ENCODE measurements around the gene KLC1.

The KLC1 gene

DNA sequence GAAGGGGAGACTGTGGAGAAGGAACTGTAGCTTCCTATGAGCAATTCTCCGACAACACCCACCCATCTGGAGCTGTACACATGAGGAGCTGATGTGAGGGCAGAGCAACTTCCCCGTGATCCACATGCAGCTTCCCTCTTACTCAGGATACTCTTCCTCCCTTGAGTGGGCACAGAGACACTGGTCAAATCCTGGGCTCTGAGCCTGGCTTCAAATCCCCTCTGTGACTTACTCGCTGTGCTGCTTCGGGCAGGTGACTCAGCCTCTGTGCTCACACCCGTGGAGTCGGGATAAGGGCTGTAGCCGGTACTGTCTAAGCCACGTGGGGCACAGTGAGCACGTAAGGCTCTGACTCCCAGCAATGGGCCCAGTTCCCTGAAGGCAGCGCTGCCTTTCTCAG lies 117.7 kb downstream of the KLC1 start:
- TF ChIP-seq NFIC (IDR thresholded peaks at IDR 0.05) (no peak), CREB1 (IDR thresholded peaks at IDR 0.05; ENCODE audit: low read depth) (no peak), RAD21 (IDR thresholded peaks at IDR 0.05; ENCODE audit: low read depth) (no peak), CEBPB (IDR thresholded peaks at IDR 0.05) (no peak), FOXM1 (IDR thresholded peaks at IDR 0.05; ENCODE audit: borderline replicate concordance, low read depth) (no peak), TEAD4 (IDR thresholded peaks at IDR 0.05) (no peak), TAF1 (IDR thresholded peaks at IDR 0.05; ENCODE audit: low read depth) (no peak), EGR1 (IDR thresholded peaks at IDR 0.05) (no peak), ZBTB7A (IDR thresholded peaks at IDR 0.05; ENCODE audit: low read depth) (no peak), USF1 (IDR thresholded peaks at IDR 0.05) (no peak), YY1 (IDR thresholded peaks at IDR 0.05; ENCODE audit: low read depth) (no peak), TCF12 (IDR thresholded peaks at IDR 0.05; ENCODE audit: low read depth) (no peak), EP300 (IDR thresholded peaks at IDR 0.05; ENCODE audit: borderline replicate concordance) (no peak)
- TF ChIP-seq, protein P1, sequence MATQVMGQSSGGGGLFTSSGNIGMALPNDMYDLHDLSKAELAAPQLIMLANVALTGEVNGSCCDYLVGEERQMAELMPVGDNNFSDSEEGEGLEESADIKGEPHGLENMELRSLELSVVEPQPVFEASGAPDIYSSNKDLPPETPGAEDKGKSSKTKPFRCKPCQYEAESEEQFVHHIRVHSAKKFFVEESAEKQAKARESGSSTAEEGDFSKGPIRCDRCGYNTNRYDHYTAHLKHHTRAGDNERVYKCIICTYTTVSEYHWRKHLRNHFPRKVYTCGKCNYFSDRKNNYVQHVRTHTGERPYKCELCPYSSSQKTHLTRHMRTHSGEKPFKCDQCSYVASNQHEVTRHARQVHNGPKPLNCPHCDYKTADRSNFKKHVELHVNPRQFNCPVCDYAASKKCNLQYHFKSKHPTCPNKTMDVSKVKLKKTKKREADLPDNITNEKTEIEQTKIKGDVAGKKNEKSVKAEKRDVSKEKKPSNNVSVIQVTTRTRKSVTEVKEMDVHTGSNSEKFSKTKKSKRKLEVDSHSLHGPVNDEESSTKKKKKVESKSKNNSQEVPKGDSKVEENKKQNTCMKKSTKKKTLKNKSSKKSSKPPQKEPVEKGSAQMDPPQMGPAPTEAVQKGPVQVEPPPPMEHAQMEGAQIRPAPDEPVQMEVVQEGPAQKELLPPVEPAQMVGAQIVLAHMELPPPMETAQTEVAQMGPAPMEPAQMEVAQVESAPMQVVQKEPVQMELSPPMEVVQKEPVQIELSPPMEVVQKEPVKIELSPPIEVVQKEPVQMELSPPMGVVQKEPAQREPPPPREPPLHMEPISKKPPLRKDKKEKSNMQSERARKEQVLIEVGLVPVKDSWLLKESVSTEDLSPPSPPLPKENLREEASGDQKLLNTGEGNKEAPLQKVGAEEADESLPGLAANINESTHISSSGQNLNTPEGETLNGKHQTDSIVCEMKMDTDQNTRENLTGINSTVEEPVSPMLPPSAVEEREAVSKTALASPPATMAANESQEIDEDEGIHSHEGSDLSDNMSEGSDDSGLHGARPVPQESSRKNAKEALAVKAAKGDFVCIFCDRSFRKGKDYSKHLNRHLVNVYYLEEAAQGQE (IDR thresholded peaks at IDR 0.05; ENCODE audit: low read depth), result no peak
- TF ChIP-seq, protein P2, sequence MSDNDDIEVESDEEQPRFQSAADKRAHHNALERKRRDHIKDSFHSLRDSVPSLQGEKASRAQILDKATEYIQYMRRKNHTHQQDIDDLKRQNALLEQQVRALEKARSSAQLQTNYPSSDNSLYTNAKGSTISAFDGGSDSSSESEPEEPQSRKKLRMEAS (IDR thresholded peaks at IDR 0.05), result no peak

GRCh38 chr14:103748534-103748857 lies 119.5 kb downstream of the KLC1 start:
- TF ChIP-seq, protein P2 (IDR thresholded peaks at IDR 0.05), result no peak
- TF ChIP-seq FOXM1 (IDR thresholded peaks at IDR 0.05; ENCODE audit: borderline replicate concordance, low read depth) (no peak), USF1 (IDR thresholded peaks at IDR 0.05) (no peak), TAF1 (IDR thresholded peaks at IDR 0.05; ENCODE audit: low read depth) (no peak), TEAD4 (IDR thresholded peaks at IDR 0.05) (no peak), ZBTB7A (IDR thresholded peaks at IDR 0.05; ENCODE audit: low read depth) (no peak)

DNA sequence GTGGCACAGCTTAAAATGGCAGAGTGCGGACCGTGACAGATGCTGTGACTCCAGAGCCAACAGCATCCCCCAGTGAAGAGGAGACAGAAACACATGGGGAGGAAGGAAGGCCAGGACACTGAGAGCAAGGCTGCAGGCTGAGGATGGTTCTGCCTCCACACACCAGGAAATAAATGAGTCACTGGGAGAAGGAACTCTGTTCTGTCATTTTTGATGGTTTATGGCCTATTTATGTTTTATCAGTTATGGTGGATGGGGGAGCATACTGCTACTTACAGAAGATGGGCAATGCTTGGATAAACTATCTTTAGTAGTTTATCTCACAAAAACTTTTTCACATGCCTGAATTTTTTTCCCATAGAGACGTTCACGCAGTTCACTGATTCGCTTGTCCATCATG lies 120.4 kb downstream of the KLC1 start:
- TF ChIP-seq EP300 (IDR thresholded peaks at IDR 0.05; ENCODE audit: borderline replicate concordance), result no peak
- TF ChIP-seq NFIC (IDR thresholded peaks at IDR 0.05), result no peak
- TF ChIP-seq, protein P1 (IDR thresholded peaks at IDR 0.05; ENCODE audit: low read depth), result no peak
- TF ChIP-seq YY1 (IDR thresholded peaks at IDR 0.05; ENCODE audit: low read depth), result no peak
- no peak for TF ChIP-seq FOXM1 (IDR thresholded peaks at IDR 0.05; ENCODE audit: borderline replicate concordance, low read depth)
- TF ChIP-seq TEAD4 (IDR thresholded peaks at IDR 0.05), result no peak
- TF ChIP-seq, protein P2 (IDR thresholded peaks at IDR 0.05), result no peak
- TF ChIP-seq ZBTB7A (IDR thresholded peaks at IDR 0.05; ENCODE audit: low read depth), result no peak
- TF ChIP-seq RAD21 (IDR thresholded peaks at IDR 0.05; ENCODE audit: low read depth), result no peak
- TF ChIP-seq EGR1 (IDR thresholded peaks at IDR 0.05), result no peak
- TF ChIP-seq USF1 (IDR thresholded peaks at IDR 0.05), result no peak
- TF ChIP-seq TCF12 (IDR thresholded peaks at IDR 0.05; ENCODE audit: low read depth), result no peak
- TF ChIP-seq CEBPB (IDR thresholded peaks at IDR 0.05), result no peak
- TF ChIP-seq TAF1 (IDR thresholded peaks at IDR 0.05; ENCODE audit: low read depth), result no peak
- no peak for TF ChIP-seq CREB1 (IDR thresholded peaks at IDR 0.05; ENCODE audit: low read depth)

DNA sequence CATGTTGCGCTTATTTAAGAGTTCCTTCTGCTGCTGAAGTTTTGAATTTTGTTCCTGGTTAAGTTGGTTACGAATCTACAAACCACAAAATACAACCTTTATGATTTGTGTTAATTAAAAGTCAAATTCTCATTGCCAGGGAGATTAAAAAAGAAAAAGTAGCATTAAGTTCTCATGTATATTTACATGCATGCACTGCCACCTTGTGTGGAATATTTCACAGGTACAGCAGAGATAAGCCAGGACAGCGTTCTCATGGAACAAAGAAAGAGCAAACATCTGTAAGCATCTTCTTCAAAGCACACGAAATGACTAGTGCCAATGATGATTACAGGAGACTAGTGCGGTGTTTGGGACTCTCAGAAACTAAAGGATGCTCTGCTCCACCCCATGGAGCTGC lies 120.8 kb downstream of the KLC1 start:
- TF ChIP-seq, protein P2 (IDR thresholded peaks at IDR 0.05), result no peak
- no peak for TF ChIP-seq ZBTB7A (IDR thresholded peaks at IDR 0.05; ENCODE audit: low read depth)
- TF ChIP-seq RAD21 (IDR thresholded peaks at IDR 0.05; ENCODE audit: low read depth), result no peak
- TF ChIP-seq EP300 (IDR thresholded peaks at IDR 0.05; ENCODE audit: borderline replicate concordance), result no peak
- TF ChIP-seq FOXM1 (IDR thresholded peaks at IDR 0.05; ENCODE audit: borderline replicate concordance, low read depth), result no peak
- TF ChIP-seq EGR1 (IDR thresholded peaks at IDR 0.05), result no peak
- TF ChIP-seq YY1 (IDR thresholded peaks at IDR 0.05; ENCODE audit: low read depth), result no peak
- TF ChIP-seq TCF12 (IDR thresholded peaks at IDR 0.05; ENCODE audit: low read depth), result no peak
- TF ChIP-seq TEAD4 (IDR thresholded peaks at IDR 0.05), result no peak
